Effector memory CD4-positive, alpha-beta T cell (primary cell): Measurements from ENCODE around the gene TCERG1L.

Source experiments
- DNase-seq, 3 donors: peaks; one replicate each; pipeline ENCODE4 v3.0.0-alpha.2; 2020
- H3K27ac ChIP-seq: 2 replicates; pipeline ENCODE4 v1.7.0; 2013; ENCODE audit warnings: mild to moderate bottlenecking, low read length, moderate library complexity; ENCODE audit not compliant: insufficient read depth, poor library complexity, severe bottlenecking
- H3K27me3 ChIP-seq: replicated peaks from 2 replicates; pipeline ENCODE4 v1.7.0; 2013; ENCODE audit warnings: mild to moderate bottlenecking, low read length; ENCODE audit not compliant: insufficient read depth, control insufficient read depth, poor library complexity, severe bottlenecking
- H3K36me3 ChIP-seq: 2 replicates; pipeline ENCODE4 v1.7.0; 2013; ENCODE audit warnings: mild to moderate bottlenecking, low read length, moderate library complexity; ENCODE audit not compliant: control insufficient read depth, insufficient read depth
- H3K4me1 ChIP-seq: 2 replicates; pipeline ENCODE4 v1.7.0; 2013; ENCODE audit warnings: low read length, mild to moderate bottlenecking; ENCODE audit not compliant: control insufficient read depth, insufficient read depth, poor library complexity, severe bottlenecking
- H3K4me3 ChIP-seq: 2 replicates; pipeline ENCODE4 v1.7.0; 2013; ENCODE audit warnings: low read length, low read depth, mild to moderate bottlenecking; ENCODE audit not compliant: insufficient read depth, poor library complexity, severe bottlenecking
- H3K9me3 ChIP-seq: 2 replicates; pipeline ENCODE4 v1.7.0; 2013; ENCODE audit warnings: mild to moderate bottlenecking, low read length, moderate library complexity; ENCODE audit not compliant: control insufficient read depth

TCERG1L gene

GRCh38 chr10:131093795-131094366, 217.6 kb downstream of the TCERG1L start:
- DNase-seq, result no peak
- no peaks in the 10 kb centered on the region for H3K9me3 ChIP-seq

GRCh38 chr10:131093346-131093745, 218.2 kb downstream of the TCERG1L start:
- Histone ChIP-seq H3K9me3 (no peaks in the 10 kb centered on the region), H3K4me3 (no peak overlapping the region), H3K4me1 (no peaks in the 10 kb centered on the region), H3K27me3 (no peaks in the 10 kb centered on the region), H3K36me3 (no peaks in the 10 kb centered on the region), H3K27ac (no peak overlapping the region)
- DNase-seq, result no peak

More at GRCh38 chr10:131093795-131094366, 217.6 kb downstream of the TCERG1L start:
- Histone ChIP-seq H3K27me3 (no peaks in the 10 kb centered on the region), H3K36me3 (no peaks in the 10 kb centered on the region), H3K4me1 (no peaks in the 10 kb centered on the region), H3K4me3 (no peak overlapping the region), H3K27ac (no peak overlapping the region)

GRCh38 chr10:131092876-131093275, 218.6 kb downstream of the TCERG1L start:
- Histone ChIP-seq H3K9me3 (no peaks in the 10 kb centered on the region), H3K36me3 (no peaks in the 10 kb centered on the region), H3K27me3 (no peaks in the 10 kb centered on the region), H3K4me1 (no peaks in the 10 kb centered on the region), H3K4me3 (no peak overlapping the region), H3K27ac (no peak overlapping the region)
- no peak for DNase-seq

- DNase-seq, result no peak
Measured at GRCh38 chr10:131092386-131092785, 219.1 kb downstream of the TCERG1L start.

GRCh38 chr10:131091682-131092081, 219.8 kb downstream of the TCERG1L start:
- Histone ChIP-seq H3K27ac (no peak overlapping the region), H3K4me3 (no peak overlapping the region), H3K36me3 (no peaks in the 10 kb centered on the region), H3K27me3 (no peaks in the 10 kb centered on the region), H3K4me1 (no peaks in the 10 kb centered on the region), H3K9me3 (no peaks in the 10 kb centered on the region)
- DNase-seq, result no peak

More at GRCh38 chr10:131092386-131092785, 219.1 kb downstream of the TCERG1L start:
- H3K9me3 ChIP-seq, result no peaks in the 10 kb centered on the region
- H3K4me1 ChIP-seq, result no peaks in the 10 kb centered on the region
- H3K4me3 ChIP-seq, result no peak overlapping the region
- no peak overlapping the region for H3K27ac ChIP-seq
- no peaks in the 10 kb centered on the region for H3K27me3 ChIP-seq
- no peaks in the 10 kb centered on the region for H3K36me3 ChIP-seq

- Histone ChIP-seq H3K27ac (no peak overlapping the region), H3K4me1 (no peaks in the 10 kb centered on the region), H3K9me3 (no peaks in the 10 kb centered on the region), H3K4me3 (no peak overlapping the region), H3K27me3 (no peaks in the 10 kb centered on the region), H3K36me3 (no peaks in the 10 kb centered on the region)
- no peak for DNase-seq
Measured at GRCh38 chr10:131090761-131091661, 220.5 kb downstream of the TCERG1L start.

- Histone ChIP-seq H3K9me3 (no peaks in the 10 kb centered on the region), H3K4me1 (no peaks in the 10 kb centered on the region), H3K27me3 (no peaks in the 10 kb centered on the region), H3K4me3 (no peak overlapping the region), H3K36me3 (no peaks in the 10 kb centered on the region), H3K27ac (no peak overlapping the region)
- no peak for DNase-seq
Measured at GRCh38 chr10:131089861-131090260, 221.7 kb downstream of the TCERG1L start.

- no peak overlapping the region for H3K4me3 ChIP-seq
- H3K4me1 ChIP-seq, result no peaks in the 10 kb centered on the region
- no peaks in the 10 kb centered on the region for H3K27me3 ChIP-seq
- no peaks in the 10 kb centered on the region for H3K36me3 ChIP-seq
- H3K27ac ChIP-seq, result no peak overlapping the region
- H3K9me3 ChIP-seq, result no peaks in the 10 kb centered on the region
- DNase-seq, result no peak
Measured at GRCh38 chr10:131089150-131089549, 222.4 kb downstream of the TCERG1L start.

- no peak overlapping the region for H3K27ac ChIP-seq
- no peaks in the 10 kb centered on the region for H3K9me3 ChIP-seq
- H3K4me3 ChIP-seq, result no peak overlapping the region
- H3K27me3 ChIP-seq, result no peaks in the 10 kb centered on the region
- no peak for DNase-seq
- no peaks in the 10 kb centered on the region for H3K4me1 ChIP-seq
- H3K36me3 ChIP-seq, result no peaks in the 10 kb centered on the region
Measured at GRCh38 chr10:131088619-131089018, 222.9 kb downstream of the TCERG1L start.

- DNase-seq, result no peak
- H3K27me3 ChIP-seq, result no peaks in the 10 kb centered on the region
- H3K4me3 ChIP-seq, result no peak overlapping the region
- H3K4me1 ChIP-seq, result no peaks in the 10 kb centered on the region
- H3K9me3 ChIP-seq, result no peaks in the 10 kb centered on the region
- H3K36me3 ChIP-seq, result no peaks in the 10 kb centered on the region
- no peak overlapping the region for H3K27ac ChIP-seq
Measured at GRCh38 chr10:131087464-131088215, 223.9 kb downstream of the TCERG1L start.
